Ammon's horn (tissue), 1 donor: ENCODE data around the gene TTYH2.

Experiments used
- DNase-seq: peaks from one replicate; pipeline ENCODE4 v3.0.0-alpha.2; 2016; ENCODE audit warnings: low spot score

The TTYH2 gene

GRCh38 chr17:74215342-74215727, 2.0 kb downstream of the TTYH2 start:
- DNase-seq = peak; percentile 77

DNA sequence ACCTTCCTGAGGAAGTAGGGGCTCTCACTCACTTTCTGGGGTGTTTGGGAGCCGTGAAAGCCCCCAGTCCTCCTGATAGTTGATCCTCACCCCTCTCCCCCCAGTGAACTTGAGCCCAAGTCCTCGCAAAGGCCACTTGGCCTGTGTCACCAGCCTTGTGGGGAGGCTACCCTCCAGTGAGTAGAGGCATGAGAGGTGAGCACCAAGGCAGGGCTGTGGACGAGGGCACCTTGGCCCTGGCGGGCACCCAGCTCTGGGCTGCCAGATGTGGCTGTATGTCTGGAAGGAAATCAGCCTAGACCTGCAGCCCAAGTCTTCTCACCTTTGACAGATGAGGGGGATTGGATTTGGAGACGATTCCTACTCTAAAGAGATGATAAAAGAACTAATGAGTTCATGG, 3.1 kb downstream of the TTYH2 start:
- no peak for DNase-seq

DNA sequence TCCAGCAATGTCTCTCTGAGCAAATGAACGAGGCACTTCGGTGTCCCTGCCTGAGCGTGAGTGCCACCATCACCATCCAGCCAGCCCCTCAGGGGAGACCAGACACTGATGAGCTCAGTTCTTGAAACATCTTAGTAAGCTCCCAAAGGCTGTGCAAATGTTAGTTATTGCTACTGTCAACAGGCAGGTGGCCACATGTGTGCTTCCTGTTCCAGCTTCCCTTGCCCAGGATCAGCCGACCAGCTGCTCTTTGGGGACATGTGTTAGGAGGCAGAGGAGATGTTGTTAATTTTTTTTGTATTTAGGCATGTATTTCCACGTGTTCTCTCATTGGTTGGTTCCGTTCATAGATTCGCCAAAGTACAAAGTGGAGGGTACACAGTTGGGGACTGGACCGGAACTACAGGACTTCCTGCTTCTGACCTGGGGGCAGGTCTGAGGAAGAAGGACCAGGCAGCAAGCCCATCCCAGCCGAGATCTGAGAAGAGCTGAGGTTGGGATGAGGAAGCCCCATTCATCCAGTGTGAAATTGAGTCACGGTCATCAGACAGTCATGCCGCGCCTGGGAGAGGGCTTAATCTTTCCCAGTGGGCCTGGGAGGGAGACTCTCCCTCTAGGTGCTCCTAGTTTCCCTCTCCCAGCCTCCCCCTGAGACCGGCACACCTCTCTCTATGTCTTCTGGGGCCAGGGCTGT, 3.8 kb downstream of the TTYH2 start:
- no peak for DNase-seq

DNA sequence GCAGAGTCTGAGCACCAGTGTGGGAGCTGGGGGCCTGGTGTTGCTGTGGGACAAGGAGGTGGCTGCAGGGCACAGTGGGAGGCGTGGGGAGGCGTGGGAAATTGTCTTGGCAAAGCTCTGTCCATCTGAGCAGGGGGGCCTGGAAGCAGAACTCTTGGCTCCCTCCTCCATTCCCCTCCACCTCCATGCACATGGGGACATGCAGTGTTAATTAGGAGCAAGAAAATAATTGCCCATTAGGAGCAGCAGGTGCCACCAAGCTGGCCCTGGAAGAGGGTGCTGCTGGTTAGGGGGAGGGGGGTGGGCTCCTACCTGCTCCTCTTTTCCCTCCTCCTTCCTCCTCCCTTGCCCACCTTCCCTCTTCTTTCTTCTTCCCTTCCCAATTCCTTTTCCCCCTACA, 4.5 kb downstream of the TTYH2 start:
- no peak for DNase-seq

DNA sequence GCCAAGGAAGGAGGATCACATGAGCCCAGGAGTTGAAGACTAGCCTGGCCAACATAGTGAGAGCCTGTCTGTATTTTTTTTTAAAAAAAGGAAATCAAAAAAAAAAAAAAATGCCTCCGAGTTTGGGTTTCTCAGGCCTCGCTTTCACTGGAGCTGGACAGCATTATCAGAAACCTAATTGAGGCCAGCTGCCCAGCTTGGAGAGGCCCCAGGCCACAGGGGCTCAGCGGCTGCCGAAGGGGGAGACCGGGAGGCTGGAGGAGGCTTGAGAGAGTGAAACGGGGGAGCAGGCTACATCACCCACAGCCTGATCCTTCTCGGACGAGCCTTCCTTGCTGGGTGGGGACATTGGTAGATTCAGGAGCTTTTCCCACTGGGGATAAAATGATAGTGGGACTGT, 5.1 kb downstream of the TTYH2 start:
- DNase-seq = no peak

DNA sequence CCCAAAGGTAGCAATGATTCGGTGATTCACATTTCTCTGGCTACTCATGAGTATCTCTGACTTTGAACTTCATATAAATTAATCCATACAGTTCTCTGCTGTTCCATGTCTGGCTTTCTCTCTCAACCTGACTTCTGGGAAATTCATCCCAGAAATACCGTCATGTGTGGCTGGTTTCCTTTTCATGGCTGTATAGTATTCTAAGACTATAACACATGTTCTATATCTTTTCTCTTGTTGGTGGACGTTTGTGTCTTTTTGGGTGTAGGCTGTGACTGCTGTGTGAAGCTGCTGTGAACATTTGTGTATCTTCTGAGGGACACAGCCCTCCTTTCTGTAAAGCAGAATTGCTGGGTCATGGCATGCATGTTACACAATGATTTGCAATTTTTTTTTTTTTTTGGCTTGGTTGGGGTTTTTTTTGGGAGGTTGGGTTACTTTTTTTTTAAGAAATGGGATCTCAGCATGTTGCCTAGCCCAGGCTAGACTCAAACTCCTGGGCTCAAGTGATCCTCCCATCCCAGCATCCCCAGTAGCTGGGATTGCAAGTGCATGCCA, 6.3 kb downstream of the TTYH2 start:
- no peak for DNase-seq

DNA sequence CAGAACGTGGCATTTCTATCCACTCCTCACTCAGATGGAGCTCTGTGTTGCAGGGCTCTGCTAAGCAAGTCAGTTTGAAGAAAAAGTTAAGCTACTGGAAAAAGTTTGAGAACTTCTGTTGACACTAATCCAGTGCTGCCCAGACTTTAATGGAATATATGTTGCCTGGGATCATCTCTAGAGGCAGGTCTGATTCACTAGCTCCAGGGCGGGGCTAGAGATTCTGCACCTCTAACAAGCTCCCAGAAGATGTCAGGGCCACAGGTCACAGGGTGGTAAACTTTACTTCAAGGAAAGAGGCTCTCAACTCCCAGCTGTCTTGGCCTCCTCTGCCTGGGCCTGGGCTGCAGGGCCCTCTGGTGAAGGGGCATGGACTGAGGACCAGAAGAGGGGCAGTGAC, 6.8 kb downstream of the TTYH2 start:
- DNase-seq = no peak

DNA sequence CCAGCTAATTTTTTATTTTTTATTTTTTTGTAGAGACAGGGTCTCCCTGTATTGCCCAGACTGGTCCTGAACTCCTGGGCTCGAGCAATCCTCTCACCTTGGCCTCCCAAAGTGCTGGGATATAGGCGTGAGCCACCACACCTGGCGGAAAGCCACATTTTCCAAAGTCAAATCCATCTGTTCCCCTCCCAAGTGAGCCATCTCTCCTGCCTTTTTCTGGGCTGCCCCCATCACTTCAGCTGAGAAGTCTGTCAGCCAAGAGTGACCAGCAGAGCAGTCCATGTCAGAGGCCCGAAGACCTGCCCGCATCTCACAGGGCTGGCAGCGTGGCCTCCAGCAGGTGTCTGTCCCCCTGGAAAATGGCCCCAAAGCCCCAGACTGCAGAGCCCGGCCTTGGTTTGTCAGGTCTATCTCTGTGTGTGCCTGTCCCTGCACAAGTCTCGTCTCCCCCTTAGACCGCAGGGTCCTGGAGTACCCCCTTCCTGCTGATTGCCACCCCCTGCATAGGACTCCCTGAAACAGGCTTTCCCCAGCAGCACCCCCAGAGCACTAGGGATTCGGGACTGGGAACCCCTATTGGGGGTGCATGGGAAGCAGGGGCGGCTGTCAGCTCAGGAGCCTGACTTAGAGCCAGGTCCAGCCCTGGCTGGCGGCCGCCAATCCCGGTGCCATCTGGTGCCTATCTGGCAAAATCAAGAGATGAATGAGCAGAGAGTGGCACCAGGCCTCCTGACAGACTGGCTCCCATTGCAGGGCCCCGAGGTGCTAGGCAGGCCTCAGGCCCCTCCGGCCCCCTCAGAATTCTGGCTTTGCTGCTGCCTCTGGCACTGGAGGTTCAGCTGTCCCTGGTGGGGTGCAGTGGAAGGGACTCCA, 7.8 kb downstream of the TTYH2 start:
- DNase-seq = no peak

DNA sequence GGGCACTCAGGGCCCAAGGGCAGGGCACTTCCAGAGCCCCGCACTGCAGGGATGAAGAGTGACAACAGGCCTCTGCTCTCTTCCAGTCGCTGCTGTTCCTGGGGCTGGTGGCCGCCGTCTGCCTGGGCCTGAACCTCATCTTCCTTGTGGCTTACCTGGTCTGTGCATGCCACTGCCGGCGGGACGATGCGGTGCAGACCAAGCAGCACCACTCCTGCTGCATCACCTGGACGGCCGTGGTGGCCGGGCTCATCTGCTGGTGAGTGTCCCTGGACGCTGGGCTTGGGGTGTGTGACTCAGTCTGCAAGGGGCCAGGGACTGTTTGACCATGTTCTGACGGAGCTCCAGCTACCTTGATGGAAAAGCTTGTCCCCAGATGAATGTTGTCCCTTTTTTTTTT, 9.0 kb downstream of the TTYH2 start:
- DNase-seq = no peak

DNA sequence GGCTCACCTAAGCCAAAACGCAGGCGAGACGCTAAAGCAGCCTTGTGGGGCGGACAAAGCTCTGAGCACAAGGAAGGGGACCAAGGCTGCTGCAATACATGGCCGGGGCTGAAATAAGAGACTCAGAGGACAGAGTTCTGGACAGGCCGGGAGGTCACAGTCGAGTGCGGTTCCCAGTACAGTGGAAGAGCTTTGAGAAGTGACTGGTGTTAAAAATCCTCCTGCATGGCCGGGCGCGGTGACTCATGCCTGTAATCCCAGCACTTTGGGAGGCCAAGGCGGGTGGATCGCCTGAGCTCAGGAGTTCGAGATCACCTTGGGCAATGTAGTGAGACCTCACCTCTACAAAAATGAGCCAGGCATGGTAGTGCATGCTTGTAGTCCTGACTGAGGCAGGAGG, 10.5 kb downstream of the TTYH2 start:
- DNase-seq = no peak

- DNase-seq = no peak
These were observed 11.8 kb downstream of the TTYH2 start for GRCh38 chr17:74224959-74225725.

DNA sequence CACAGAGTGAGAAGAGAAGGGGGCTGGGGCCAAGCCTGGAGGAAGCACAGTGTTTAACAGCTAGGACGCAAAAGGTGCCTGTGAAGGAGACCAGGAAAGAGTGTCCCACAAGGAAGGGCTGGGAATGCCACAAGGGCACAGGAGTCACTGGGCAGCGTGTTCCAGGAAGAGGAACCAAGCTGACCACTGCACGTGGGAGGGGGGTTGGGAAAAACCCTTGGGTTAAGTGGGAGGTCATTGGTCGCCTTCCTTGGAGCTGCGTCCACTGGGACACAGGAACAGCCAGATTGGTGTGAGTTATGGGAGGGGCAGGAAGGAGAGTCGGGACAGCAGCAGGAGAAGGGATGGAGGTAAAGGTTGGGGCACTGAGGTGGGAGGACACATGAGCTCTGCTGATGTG, 12.9 kb downstream of the TTYH2 start:
- DNase-seq = no peak

GRCh38 chr17:74227271-74228080, 14.1 kb downstream of the TTYH2 start:
- no peak for DNase-seq

DNA sequence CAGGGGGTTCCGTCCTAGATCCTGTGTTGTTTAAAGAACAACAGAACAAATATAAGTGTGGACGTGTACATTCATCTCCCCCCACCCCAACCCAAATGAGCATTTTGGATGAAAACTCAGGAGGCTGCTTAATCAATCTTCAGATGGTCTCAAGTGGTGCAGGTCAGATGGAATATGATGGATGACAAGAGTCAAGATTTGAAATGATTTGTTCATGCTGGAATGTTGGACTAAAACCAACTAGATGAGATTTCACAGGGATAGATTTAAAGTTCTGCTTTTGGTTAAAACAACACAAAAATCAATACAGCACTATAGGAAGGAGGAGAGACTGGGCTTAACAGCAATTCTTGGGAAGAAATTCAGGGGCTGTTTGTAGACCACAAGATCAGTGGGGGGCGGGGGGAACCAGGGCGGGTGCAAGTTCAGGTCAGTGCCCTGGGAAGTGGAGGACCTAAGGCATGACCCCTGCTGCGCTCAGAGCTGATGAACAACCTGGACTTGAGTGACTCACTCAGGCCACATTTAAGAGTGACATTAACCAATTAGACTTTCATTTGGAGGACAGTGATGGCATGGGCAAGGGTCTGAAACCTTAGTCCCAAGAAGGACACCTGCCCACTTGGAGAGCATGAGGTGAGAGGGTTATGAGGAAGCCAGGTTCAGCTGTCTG, 15.1 kb downstream of the TTYH2 start:
- DNase-seq = no peak

DNA sequence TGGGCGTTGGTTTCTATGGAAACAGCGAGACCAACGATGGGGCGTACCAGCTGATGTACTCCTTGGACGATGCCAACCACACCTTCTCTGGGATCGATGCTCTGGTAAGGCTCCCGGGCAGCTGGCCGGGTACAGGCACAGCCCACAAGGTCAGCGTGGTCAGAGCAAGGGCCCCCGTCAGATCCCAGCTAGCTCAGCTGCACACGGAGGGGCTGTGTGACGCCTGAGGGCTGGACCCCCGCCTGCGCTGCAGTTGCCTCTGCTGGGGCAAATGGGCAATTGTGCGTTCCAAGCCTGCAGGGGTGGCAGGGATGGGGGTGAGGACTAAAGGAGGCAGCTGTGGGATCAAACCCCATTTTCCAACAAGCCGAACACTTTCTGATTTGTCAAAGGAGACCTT, 17.5 kb downstream of the TTYH2 start:
- DNase-seq = no peak

DNA sequence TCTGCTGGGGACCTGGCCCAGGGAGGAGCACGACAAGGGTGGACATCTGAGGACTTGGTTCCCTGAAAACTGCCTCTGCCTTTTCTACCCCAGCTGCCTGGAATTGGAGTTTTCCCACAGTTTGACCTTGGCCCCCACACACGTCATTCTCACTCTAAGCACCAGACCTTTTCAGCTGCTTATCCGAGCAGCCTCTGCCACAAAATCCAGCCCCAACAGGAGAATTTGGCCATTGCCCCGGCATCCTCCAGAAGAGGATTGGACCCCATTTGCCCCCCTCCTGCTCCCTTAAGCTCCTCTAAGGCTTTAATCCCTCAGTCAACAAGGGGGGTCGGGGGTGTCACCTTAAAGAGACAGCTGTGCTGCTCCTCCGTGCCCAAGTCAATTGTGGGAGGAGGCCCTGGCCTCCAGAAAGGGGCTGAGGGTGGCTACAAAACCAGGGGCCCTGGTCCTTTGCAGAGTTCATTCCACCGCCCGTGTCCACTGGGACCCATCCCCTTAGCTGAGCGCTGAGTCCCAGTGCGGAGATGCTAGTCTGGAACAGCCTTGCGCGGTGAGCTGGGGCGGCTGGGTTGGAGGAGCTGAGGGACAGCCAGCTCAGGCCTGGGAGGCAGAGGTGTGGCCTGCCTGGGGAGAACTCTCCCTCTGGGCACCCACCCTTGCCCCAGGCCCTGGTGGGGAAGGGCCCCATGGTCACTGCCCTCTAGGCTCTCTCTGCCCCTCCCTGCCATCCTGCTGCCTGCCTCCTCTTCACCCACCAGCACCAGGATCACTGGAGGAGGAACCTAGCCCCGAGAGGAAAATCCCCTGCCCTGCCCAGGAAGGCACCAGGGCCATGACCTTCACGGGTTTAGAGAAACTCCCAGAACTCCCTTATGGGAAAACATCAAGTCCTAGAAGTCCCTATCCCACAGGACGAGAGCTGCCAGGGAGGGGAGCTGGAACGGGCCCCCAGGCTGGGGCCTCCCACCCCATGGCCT, 18.8 kb downstream of the TTYH2 start:
- no peak for DNase-seq

DNA sequence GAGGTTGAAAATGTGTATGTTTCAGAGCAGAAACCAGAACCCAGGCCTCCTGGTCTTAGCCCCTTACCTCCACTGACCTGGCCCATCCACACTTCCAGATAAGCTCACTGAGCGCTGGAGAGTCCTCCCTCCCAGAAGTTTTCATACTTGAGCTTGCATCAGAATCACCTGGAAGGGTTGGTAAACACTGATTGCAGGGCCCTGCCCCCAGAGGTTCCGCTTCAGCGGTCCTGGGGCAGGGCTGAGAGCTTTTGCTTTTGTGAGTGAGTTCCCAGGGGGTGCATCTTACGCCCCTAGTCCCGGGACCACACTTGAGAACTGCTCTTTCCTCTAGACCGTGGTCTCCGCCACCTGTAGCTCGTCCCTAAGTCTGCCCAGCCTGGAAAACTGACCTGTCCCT, 20.6 kb downstream of the TTYH2 start:
- no peak for DNase-seq

DNA sequence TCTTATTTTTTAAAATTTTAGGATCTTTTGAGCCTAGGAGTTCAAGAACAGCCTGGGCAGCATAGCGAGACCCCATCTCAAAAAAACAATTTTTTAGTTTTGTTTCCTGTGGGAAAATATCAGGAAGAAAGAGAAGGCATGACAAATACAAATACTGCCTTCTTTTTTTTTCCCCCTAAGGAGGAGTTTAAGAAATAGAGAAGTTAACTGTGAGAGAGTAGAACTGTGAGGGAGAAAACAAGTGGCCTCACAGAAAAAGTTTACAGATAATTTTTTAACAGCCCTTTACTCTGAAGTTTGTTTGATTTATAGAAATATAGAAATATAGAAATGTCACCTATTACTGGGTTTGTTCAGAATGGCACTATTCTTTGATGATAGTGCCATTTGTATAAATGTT, 21.1 kb downstream of the TTYH2 start:
- DNase-seq = no peak

DNA sequence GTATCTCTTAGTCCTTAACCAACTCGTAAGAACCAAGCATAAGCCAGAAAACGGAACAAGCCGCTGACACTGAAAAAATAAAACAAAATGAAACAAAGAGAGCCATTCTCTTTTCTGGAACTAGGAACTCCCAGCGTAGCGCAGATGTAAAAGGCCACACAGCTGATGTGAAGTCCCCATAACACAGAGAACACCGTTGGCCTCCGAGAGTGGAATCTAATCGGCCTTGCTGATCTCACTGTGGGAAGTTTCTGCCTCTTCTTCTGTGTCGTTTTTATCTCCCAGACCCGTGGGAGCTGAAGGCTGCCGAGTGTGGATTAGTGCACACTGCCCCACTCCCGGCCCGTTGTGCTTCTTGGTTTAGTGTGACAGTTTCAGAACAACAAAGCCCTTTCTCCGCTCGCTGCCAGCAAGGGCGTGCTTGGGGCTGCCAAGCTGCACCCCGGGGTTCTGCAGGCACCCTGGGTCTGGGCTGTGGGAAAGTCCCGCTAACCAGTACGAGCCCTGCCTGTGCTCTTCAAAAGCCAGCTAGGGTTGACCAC, 21.7 kb downstream of the TTYH2 start:
- DNase-seq = peak; percentile 86
